ENCODE results near the gene PPP1R1B. TPM values are rescaled to one million over a fixed set of nuclear protein-coding genes. Genes with fewer than 3 reads are reported as not detected.

PPP1R1B gene
- polyA plus RNA-seq, 1 donor (not counting 4 experiments of a cell fraction or from before 2014, with no cell fraction given): 0.18 TPM

DNA sequence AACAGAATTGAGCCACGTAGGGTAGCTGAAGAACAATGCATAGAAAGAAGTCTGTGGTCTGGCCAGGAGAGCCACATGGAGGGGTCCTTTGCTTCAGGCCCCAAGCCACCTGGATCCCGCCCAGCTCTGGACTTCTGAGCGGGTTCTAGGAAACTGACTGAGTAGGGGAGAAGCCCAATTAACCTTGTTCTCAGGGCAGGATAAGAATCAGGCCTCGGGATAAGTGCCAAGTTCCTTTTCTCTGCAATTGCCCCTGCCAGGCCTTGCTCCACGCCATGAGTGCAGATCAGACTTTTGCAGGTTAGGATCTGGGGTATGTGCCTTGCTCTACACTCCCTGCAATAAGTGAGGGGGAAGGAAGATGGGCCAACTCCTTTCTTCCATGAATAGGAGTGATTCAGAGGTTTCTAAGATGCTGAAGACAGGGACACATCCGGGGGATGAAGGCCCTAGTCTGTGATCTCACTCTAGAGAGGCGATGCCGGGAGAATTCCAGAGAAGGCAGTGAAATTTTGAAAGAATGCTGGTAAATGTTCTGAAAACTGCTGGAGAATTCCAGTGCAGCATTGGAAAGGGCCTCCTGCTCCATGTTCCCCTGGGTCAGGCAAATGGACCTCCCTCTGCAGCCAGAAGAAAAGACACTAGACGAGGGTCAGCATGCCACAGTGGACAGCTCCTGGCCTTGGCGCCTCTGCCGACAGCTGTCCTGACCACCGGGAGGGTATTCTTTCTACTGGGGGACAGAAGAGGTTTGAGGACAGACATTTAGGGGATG is 24.8 kb upstream of the PPP1R1B start:
- H3K27ac ChIP-seq (ENCODE audit: control insufficient read depth, insufficient read depth, low read length): no peak overlapping the region
- no peak overlapping the region for H2AFZ ChIP-seq (ENCODE audit: control insufficient read depth, low read length)
- no peak overlapping the region for H3K4me3 ChIP-seq (ENCODE audit: control insufficient read depth in 2 of 3, extremely low read depth in 1 of 3, insufficient read depth in 2 of 3, low read depth in 1 of 3, low read length in 3 of 3)
- peaks cover 34% of the 10 kb centered on the region for H3K4me1 ChIP-seq (ENCODE audit: control insufficient read depth, extremely low read depth, insufficient read depth, low read length)
- DNase-seq (ENCODE audit: low read depth, low spot score): no peak
- no peak overlapping the region for H3K9ac ChIP-seq (ENCODE audit: control insufficient read depth, extremely low read depth, insufficient read depth, low read length)
- H3K4me2 ChIP-seq (ENCODE audit: control insufficient read depth, extremely low read depth, insufficient read depth, low read depth, low read length): no peak overlapping the region
- H3K36me3 ChIP-seq (ENCODE audit: control insufficient read depth in 2 of 2, extremely low read depth in 1 of 2, insufficient read depth in 2 of 2, low read length in 2 of 2): no peaks in the 10 kb centered on the region
- H4K20me1 ChIP-seq (ENCODE audit: control insufficient read depth, extremely low read depth, insufficient read depth, low read length): peaks cover 6% of the 10 kb centered on the region
- no peaks in the 10 kb centered on the region for H3K9me1 ChIP-seq (ENCODE audit: control insufficient read depth, extremely low read depth, insufficient read depth, low read length)
- peaks cover 90% of the 10 kb centered on the region for H3K27me3 ChIP-seq (ENCODE audit: control insufficient read depth, extremely low read depth, insufficient read depth, low read length)
- dilution Hi-C loops (cut with MboI; ENCODE audit: extremely low pct_ligation_motif_present, low sequenced_read_pairs): no loop called here
- TF ChIP-seq EZH2 (IDR thresholded peaks at IDR 0.05; ENCODE audit: low read length) (no peak), CTCF (optimal IDR thresholded peaks at IDR 0.05 in 1 of 3, IDR thresholded peaks at IDR 0.05 in 1 of 3, conservative IDR thresholded peaks at IDR 0.05 in 1 of 3; ENCODE audit: extremely low read depth in 1 of 3, insufficient read depth in 2 of 3, low read length in 3 of 3) (no peak)
- H3K9me3 ChIP-seq (ENCODE audit: control insufficient read depth, low read depth, low read length): no peaks in the 10 kb centered on the region
- no peaks in the 10 kb centered on the region for H3K79me2 ChIP-seq (ENCODE audit: control insufficient read depth, insufficient read depth, low read length)
- no peak for FAIRE-seq

DNA sequence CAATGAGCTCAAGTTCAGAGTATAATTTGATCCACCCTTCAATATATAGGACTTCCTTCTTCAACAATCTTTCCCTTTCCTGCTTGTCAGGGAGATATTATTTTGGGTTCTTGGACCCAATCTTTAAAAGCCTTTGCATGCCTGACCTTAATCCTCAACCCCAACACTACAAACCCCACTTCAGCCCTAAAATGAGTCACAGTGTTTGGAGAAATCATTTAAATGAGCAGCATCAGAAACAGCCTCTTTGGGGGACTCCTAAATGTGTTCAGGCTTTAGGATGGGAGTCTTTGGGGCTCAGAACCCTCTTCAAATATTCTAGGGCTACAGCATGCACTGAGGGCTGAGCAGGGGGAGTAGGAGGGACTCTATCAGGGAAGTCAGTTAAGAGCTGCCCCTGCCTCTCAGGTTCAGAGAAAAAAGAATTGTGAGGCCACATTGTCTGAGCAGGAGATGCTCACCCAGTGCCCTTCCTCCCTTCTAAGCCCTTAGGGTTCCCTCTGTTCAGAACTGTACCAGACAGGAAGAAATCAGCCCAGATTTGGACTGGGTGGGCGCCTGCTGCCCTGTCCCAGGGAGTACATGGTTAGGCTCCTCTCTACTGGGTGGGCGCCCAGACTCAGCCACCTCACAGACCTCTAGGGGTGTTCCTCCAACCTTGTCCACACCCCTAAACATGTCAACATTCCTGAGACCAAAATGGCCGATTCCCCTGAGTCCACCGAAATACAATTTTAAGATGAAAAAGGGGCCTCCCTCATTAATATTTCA is 24.0 kb upstream of the PPP1R1B start:
- H2AFZ ChIP-seq (ENCODE audit: control insufficient read depth, low read length): no peak overlapping the region
- H3K27ac ChIP-seq (ENCODE audit: control insufficient read depth, insufficient read depth, low read length): no peak overlapping the region
- TF ChIP-seq CTCF (optimal IDR thresholded peaks at IDR 0.05 in 1 of 3, IDR thresholded peaks at IDR 0.05 in 1 of 3, conservative IDR thresholded peaks at IDR 0.05 in 1 of 3; ENCODE audit: extremely low read depth in 1 of 3, insufficient read depth in 2 of 3, low read length in 3 of 3): no peak
- TF ChIP-seq EZH2 (IDR thresholded peaks at IDR 0.05; ENCODE audit: low read length): no peak
- no peaks in the 10 kb centered on the region for H3K9me3 ChIP-seq (ENCODE audit: control insufficient read depth, low read depth, low read length)
- H3K36me3 ChIP-seq (ENCODE audit: control insufficient read depth in 2 of 2, extremely low read depth in 1 of 2, insufficient read depth in 2 of 2, low read length in 2 of 2): no peaks in the 10 kb centered on the region
- FAIRE-seq: no peak
- peaks cover 34% of the 10 kb centered on the region for H3K4me1 ChIP-seq (ENCODE audit: control insufficient read depth, extremely low read depth, insufficient read depth, low read length)
- no peak overlapping the region for H3K9ac ChIP-seq (ENCODE audit: control insufficient read depth, extremely low read depth, insufficient read depth, low read length)
- H3K79me2 ChIP-seq (ENCODE audit: control insufficient read depth, insufficient read depth, low read length): no peaks in the 10 kb centered on the region
- DNase-seq (ENCODE audit: low read depth, low spot score): no peak
- H4K20me1 ChIP-seq (ENCODE audit: control insufficient read depth, extremely low read depth, insufficient read depth, low read length): peaks cover 6% of the 10 kb centered on the region
- peak overlapping the region; percentile 79 for H3K4me2 ChIP-seq (ENCODE audit: control insufficient read depth, extremely low read depth, insufficient read depth, low read depth, low read length)
- dilution Hi-C loops (cut with MboI; ENCODE audit: extremely low pct_ligation_motif_present, low sequenced_read_pairs): no loop called here
- peaks cover 90% of the 10 kb centered on the region for H3K27me3 ChIP-seq (ENCODE audit: control insufficient read depth, extremely low read depth, insufficient read depth, low read length)
- H3K9me1 ChIP-seq (ENCODE audit: control insufficient read depth, extremely low read depth, insufficient read depth, low read length): no peaks in the 10 kb centered on the region
- H3K4me3 ChIP-seq (ENCODE audit: control insufficient read depth in 2 of 3, extremely low read depth in 1 of 3, insufficient read depth in 2 of 3, low read depth in 1 of 3, low read length in 3 of 3): no peak overlapping the region
